WTC11 (cell line): ENCODE results near the gene SUCLG2.

ENCODE experiments used
- CTCF ChIP-seq: fragments of 200-600 bp; IDR thresholded peaks from 2 replicates; pipeline ENCODE4 v1.8.0; 2022; ENCODE audit warnings: antibody characterized with exemption
- JUN ChIP-seq: sonication (generic); formaldehyde crosslinking; IDR thresholded peaks from 2 replicates; pipeline ENCODE4 v1.8.0; 2023; ENCODE audit warnings: mild to moderate bottlenecking, missing genetic modification reagents
- OVOL2 ChIP-seq: fragments of 250-450 bp; sonication (Bioruptor Pico); IDR thresholded peaks from 2 replicates; pipeline ENCODE4 v1.9.0; 2021; ENCODE audit warnings: mild to moderate bottlenecking, borderline replicate concordance
- PRDM15 ChIP-seq: sonication (generic); formaldehyde crosslinking; IDR thresholded peaks from 2 replicates; pipeline ENCODE4 v1.8.0; 2022; ENCODE audit warnings: missing genetic modification reagents
- SP1 ChIP-seq: sonication (generic); formaldehyde crosslinking; conservative IDR thresholded peaks from 2 replicates; pipeline ENCODE4 v1.8.1; 2022; ENCODE audit warnings: missing genetic modification reagents
- ZBTB21 ChIP-seq: sonication (generic); formaldehyde crosslinking; IDR thresholded peaks from 2 replicates; pipeline ENCODE4 v1.8.1; 2023; ENCODE audit warnings: mild to moderate bottlenecking, missing genetic modification reagents, borderline replicate concordance
- ZNF232 ChIP-seq: sonication (generic); formaldehyde crosslinking; IDR thresholded peaks from 2 replicates; pipeline ENCODE4 v1.8.0; 2022; ENCODE audit warnings: mild to moderate bottlenecking, missing genetic modification reagents
- ZNF423 ChIP-seq: fragments of 250-450 bp; sonication (Bioruptor Pico); IDR thresholded peaks from 2 replicates; pipeline ENCODE4 v2.1.2; 2022; ENCODE audit warnings: mild to moderate bottlenecking, moderate library complexity

- TF ChIP-seq JUN (no peak), CTCF (no peak), ZNF423 (no peak), PRDM15 (no peak), ZNF232 (CRISPR knock-in tag) (no peak), OVOL2 (CRISPR knock-in tag) (no peak), SP1 (CRISPR knock-in tag) (no peak), ZBTB21 (CRISPR knock-in tag) (no peak)
These were observed 251.5 kb downstream of the SUCLG2 start for GRCh38 chr3:67402873-67403272.
